GM12892 (cell line): ENCODE data around the gene VPS29.
"Not testable (repeated sequence)": the region's sequence is repeated elsewhere in the genome, so short reads cannot be mapped to it uniquely, and the experiment has no call there.

Experiments
- POLR2A ChIP-seq: IDR thresholded peaks from 2 replicates; pipeline ENCODE4 v1.6.1; 2011; ENCODE audit warnings: low read depth, low read length, control low read depth
- POLR2AphosphoS5 ChIP-seq: IDR thresholded peaks from 2 replicates; pipeline ENCODE4 v1.6.1; 2011; ENCODE audit warnings: low read depth, low read length, control low read depth
- TAF1 ChIP-seq: IDR thresholded peaks from 2 replicates; pipeline ENCODE4 v1.6.1; 2011; ENCODE audit warnings: low read depth, mild to moderate bottlenecking, control low read depth, low read length, borderline replicate concordance

- TF ChIP-seq POLR2A, POLR2AphosphoS5, TAF1: not testable (repeated sequence)
Observed at GRCh38 chr12:110545259-110545658, 43.3 kb upstream of the VPS29 start.
